Activated naive CD4-positive, alpha-beta T cell (primary cell): Measurements from ENCODE around the gene C6orf132.
"Not testable (repeated sequence)": the region's sequence is repeated elsewhere in the genome, so short reads cannot be mapped to it uniquely, and the experiment has no call there.

ENCODE experiments used
- DNase-seq, 4 experiments: peaks; one replicate each; lab custom pipeline; 2025; lab: John Stamatoyannopoulos, UW

C6orf132 gene

GRCh38 chr6:42162812-42163211 lies 20.4 kb upstream of the C6orf132 start:
- no peak for DNase-seq

- DNase-seq = no peak
Observed at GRCh38 chr6:42162384-42162783, 20.0 kb upstream of the C6orf132 start.

GRCh38 chr6:42159431-42160024 lies 17.1 kb upstream of the C6orf132 start:
- no peak for DNase-seq

DNA sequence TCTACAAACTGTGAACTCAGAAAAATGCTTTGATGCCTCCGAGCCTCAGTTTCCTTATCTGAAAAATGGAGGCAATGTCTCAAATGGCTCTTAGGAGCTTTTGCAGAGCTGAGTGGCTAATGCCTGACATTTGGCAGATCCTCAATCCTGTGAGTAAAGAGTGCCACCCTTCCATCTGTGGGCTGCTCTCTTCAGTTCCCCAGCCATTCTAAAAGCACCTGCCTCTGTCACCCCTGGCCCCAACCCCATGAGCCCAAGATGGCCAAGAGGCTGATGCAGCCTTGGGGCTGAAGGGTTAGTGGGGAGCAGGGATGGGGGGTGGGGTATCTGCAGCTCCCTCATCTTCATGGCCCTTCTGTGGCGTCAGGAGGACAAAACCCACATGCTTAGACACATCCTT lies 16.2 kb upstream of the C6orf132 start:
- DNase-seq = no peak

GRCh38 chr6:42158011-42158410 lies 15.6 kb upstream of the C6orf132 start:
- DNase-seq = no peak

DNA sequence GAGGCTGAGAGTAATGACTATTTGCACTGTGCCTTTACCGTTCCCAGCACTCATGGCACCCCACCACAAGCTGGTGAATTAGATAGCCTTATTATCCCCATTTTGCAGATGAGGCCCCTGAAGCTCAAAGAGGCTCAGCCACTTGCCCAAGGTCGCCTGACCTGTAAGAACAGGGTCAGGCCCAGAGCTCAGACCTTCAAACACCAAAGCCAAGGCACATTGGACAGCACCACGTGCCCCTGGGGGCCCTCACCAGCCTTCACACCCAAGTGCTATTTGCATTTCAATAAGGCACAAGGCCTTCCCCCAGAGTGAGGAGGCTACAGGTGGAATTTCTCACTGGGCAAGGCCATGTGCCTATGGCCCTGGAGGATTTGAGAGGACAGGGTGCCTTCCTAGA lies 14.2 kb upstream of the C6orf132 start:
- no peak for DNase-seq

DNA sequence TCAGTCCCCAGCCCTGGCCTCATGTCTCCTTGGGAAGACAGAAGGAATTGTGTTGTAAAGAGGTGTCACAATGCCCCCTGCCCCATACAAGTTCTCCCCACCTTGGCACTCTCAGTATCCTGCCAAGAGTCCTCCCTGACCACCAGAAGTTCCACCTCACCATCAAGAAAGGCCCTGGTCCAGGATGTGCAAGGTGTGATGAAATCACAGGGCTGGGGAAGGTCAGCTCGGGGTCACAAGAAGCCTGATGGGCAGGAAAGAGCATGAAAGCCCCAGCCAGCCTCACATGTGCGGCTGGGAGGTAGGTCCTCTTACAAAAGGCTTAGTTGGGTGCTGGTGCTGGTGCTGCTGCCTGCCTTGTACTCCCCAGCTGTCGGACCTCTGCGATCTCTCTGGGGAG lies 12.9 kb upstream of the C6orf132 start:
- DNase-seq = no peak

DNA sequence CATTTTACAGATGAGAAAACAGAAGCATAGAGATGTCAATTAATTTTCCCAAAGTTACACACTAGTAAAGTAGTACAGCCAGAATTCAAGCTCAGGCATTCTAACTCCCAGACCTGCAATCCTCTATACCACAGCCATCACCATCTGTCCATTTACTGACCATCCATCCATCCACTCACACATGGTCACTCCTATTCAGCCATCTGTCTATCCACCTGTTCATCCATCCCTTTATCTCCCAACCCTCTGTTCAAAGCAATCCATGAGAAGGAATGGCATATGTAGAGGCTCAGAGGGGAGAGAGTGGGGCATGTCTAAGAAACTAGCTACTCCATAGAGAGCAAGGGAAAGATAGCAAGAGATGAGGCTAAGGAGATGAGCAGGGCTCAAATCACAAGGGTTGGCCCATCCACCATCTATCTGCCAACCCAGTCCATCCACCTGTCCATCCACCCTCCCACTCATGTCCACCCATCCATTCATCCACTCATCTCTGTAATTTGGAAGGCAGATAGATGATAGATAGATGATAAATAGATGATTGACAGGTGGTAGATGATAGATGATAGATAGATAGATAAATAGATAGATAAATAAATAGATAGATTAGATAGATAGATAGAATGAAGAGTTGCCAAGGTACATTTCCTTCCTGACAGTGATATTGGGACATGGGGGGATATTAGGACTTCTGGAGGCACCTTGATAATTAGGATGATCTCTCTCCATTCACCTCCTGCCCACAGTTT lies 12.2 kb upstream of the C6orf132 start:
- no peak for DNase-seq

GRCh38 chr6:42153921-42154320 lies 11.5 kb upstream of the C6orf132 start:
- DNase-seq = no peak

- not testable (repeated sequence) for DNase-seq
Observed at GRCh38 chr6:42152528-42153213, 10.3 kb upstream of the C6orf132 start.

- DNase-seq = no peak
Observed at GRCh38 chr6:42152024-42152423, 9.6 kb upstream of the C6orf132 start.

- no peak for DNase-seq
Observed at GRCh38 chr6:42150254-42150653, 7.8 kb upstream of the C6orf132 start.

DNA sequence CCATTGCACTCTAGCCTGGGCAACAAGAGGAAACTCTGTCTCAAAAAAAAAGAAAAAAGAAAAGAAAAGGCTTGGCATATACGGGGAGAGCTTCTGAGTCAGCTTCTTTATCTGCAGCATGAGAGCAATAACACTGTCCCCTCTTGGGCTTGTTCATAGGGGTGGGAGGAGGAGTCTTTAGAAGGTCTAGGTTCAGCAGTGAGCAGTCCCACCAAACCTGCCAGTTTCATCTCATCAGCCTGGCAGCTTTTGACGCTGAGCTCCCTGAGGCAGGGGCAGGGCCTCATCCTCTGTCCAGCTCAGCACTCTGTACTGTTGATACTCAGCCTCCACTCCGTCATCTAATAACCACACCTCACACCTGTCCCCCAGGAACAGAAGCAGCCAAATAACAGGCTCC lies 5.6 kb upstream of the C6orf132 start:
- DNase-seq = no peak

DNA sequence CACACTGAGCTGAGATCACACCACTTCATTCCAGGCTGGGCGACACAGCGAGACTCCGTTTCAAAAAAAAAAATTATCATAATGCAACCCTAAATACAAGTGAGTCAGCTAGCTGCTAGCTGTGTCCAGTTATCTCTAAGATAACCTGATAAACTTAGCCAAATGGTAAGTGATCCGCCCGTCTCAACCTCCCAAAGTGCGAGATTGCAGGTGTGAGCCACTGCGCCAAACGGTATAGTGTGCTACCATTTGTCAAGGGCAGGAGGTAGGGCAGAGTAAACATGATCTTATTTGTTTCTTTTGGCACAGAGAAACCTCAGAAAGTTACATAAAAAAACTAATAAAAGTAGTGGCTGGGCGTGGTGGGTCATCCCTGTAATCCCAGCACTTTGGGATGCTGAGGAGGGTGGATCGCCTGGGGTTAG lies 4.7 kb upstream of the C6orf132 start:
- DNase-seq = no peak

- DNase-seq = no peak
Observed at GRCh38 chr6:42141603-42142117, 760 bp downstream of the C6orf132 start.

DNA sequence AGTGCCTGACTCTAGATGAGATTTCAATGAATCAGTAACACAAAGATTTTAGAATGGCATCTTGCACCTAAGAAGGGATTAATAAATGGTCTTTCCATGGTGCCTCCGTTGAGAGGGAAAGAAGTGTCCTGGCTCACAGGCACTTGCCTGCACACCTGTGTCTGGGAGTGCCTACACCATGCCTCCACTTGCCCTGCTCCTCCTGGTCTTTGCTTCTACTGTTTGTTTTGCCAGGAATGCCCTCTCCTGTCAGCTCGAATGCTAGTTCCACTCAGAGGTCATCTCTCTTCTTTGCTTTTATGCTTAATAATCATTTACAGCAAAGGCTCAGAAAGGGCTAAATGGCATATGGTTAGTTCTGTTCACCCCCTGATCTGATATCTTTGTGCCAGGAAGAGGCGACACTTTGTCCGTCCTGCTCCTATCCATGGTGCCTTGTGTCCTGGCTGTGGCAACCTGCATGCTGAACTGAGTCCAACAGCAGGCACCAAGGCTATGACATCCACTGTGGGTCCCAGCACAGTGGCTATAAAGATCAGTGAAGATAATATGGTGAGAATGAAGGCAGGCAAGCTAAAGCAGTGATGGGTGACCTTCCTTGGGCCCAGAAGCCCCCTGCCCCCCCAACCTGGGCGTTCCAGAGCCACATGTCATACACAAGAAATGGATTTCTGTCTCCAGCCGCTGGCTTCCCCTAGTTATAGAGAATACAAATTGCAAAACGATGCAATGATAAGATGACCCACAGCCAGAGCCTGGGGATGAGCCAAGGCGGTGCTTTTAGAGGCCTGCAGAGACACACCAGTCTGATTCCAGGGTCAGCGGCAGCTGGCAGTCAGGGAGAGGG lies 1.4 kb downstream of the C6orf132 start:
- DNase-seq = no peak

GRCh38 chr6:42140032-42140431 lies 2.4 kb downstream of the C6orf132 start:
- no peak for DNase-seq

DNA sequence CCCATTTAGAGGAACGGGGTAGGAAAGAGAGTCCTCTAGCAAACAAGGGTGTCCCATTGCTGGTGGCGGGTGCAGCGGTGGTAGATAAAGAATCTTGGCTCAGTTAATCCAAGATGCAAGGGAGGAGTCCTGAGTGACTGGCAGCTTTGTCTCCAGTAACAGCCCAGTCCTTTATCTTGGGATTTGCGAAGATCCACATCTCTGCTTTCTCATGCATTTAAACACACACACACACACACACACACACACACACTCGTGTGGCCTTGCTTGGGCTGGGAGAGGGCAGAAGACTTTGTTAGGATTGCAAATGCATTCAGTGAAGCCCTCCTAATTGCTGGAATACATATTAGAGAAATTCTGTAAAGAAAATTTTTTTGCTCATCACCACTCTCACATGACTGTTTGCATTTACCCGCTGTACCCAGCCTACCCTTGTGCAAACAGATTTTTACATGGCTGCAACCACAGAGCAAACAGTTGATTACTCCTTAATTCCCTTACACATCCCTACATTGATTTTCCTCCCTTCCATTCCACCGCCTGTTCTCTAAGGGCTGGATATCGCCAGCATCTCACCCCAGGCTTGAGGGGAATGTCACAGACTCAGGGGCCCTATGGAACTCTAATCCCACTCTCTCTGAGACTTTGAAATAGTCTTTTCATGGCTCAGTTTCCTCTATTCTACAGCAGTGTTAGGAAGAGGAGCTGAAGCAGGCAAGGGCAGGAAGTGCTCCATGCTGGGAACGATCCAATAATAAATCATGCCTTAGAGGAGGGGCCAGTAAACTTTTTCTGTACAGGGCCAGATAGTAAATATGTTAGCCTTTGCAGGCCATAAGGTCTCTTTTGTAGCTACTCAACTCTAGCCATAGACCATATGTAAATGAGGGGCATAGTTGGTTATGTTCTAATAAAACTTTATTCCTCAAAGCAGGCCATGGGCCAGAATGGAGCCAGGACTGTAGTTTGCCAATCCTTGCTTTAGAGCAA lies 3.5 kb downstream of the C6orf132 start:
- DNase-seq = no peak

DNA sequence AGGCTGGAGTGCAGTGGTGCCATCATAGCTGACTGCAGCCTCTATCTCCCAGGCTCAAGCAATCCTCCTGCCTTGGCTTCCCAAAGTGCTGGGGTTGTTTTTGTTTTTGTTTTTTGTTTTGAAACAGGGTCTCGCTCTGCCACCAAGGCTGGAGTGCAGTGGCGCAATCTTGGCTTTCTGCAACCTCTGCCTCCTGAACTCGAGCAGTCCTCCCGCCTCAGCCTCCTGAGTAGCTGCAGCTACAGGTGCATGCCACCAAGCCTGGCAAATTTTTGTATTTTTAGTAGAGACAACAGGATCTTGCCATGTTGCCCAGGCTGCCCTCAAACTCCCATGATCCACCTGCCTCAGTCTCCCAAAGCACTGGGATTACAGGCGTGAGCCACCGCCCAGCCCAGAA lies 4.2 kb downstream of the C6orf132 start:
- no peak for DNase-seq

GRCh38 chr6:42137194-42137753 lies 5.1 kb downstream of the C6orf132 start:
- no peak for DNase-seq
